ENCODE measurements around the gene TMEM207. TPM values are rescaled to one million over a fixed set of nuclear protein-coding genes. Genes with fewer than 3 reads are reported as not detected.

The TMEM207 gene
- total RNA-seq, 1 donor from 2014 or later, result not detected

GRCh38 chr3:190432216-190432615 lies 17.5 kb downstream of the TMEM207 start:
- Histone ChIP-seq H3K27me3 (ENCODE audit: control insufficient read depth, insufficient read depth, low read length) (no peaks in the 10 kb centered on the region), H3K4me3 (ENCODE audit: low read depth, low read length) (no peak overlapping the region), H3K36me3 (ENCODE audit: control insufficient read depth, insufficient read depth, low read length) (no peaks in the 10 kb centered on the region)
- DNase-seq (ENCODE audit: low read depth), result no peak
- TF ChIP-seq, protein P1, sequence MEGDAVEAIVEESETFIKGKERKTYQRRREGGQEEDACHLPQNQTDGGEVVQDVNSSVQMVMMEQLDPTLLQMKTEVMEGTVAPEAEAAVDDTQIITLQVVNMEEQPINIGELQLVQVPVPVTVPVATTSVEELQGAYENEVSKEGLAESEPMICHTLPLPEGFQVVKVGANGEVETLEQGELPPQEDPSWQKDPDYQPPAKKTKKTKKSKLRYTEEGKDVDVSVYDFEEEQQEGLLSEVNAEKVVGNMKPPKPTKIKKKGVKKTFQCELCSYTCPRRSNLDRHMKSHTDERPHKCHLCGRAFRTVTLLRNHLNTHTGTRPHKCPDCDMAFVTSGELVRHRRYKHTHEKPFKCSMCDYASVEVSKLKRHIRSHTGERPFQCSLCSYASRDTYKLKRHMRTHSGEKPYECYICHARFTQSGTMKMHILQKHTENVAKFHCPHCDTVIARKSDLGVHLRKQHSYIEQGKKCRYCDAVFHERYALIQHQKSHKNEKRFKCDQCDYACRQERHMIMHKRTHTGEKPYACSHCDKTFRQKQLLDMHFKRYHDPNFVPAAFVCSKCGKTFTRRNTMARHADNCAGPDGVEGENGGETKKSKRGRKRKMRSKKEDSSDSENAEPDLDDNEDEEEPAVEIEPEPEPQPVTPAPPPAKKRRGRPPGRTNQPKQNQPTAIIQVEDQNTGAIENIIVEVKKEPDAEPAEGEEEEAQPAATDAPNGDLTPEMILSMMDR (IDR thresholded peaks at IDR 0.05; ENCODE audit: insufficient read depth, low read length, poor library complexity, severe bottlenecking), result no peak

GRCh38 chr3:190430906-190431305 lies 18.8 kb downstream of the TMEM207 start:
- H3K36me3 ChIP-seq (ENCODE audit: control insufficient read depth, insufficient read depth, low read length), result no peaks in the 10 kb centered on the region
- no peak for DNase-seq (ENCODE audit: low read depth)
- TF ChIP-seq, protein P1 (IDR thresholded peaks at IDR 0.05; ENCODE audit: insufficient read depth, low read length, poor library complexity, severe bottlenecking), result no peak
- no peaks in the 10 kb centered on the region for H3K27me3 ChIP-seq (ENCODE audit: control insufficient read depth, insufficient read depth, low read length)
- H3K4me3 ChIP-seq (ENCODE audit: low read depth, low read length), result no peak overlapping the region

GRCh38 chr3:190429681-190430080 lies 20.0 kb downstream of the TMEM207 start:
- Histone ChIP-seq H3K27me3 (ENCODE audit: control insufficient read depth, insufficient read depth, low read length) (no peaks in the 10 kb centered on the region), H3K4me3 (ENCODE audit: low read depth, low read length) (no peak overlapping the region), H3K36me3 (ENCODE audit: control insufficient read depth, insufficient read depth, low read length) (no peaks in the 10 kb centered on the region)
- TF ChIP-seq, protein P1 (IDR thresholded peaks at IDR 0.05; ENCODE audit: insufficient read depth, low read length, poor library complexity, severe bottlenecking), result no peak
- DNase-seq (ENCODE audit: low read depth), result no peak

GRCh38 chr3:190426806-190427507 lies 22.7 kb downstream of the TMEM207 start:
- DNase-seq (ENCODE audit: low read depth), result no peak
- TF ChIP-seq, protein P1 (IDR thresholded peaks at IDR 0.05; ENCODE audit: insufficient read depth, low read length, poor library complexity, severe bottlenecking), result no peak
- no peaks in the 10 kb centered on the region for H3K36me3 ChIP-seq (ENCODE audit: control insufficient read depth, insufficient read depth, low read length)
- no peaks in the 10 kb centered on the region for H3K27me3 ChIP-seq (ENCODE audit: control insufficient read depth, insufficient read depth, low read length)
- H3K4me3 ChIP-seq (ENCODE audit: low read depth, low read length), result no peak overlapping the region

DNA sequence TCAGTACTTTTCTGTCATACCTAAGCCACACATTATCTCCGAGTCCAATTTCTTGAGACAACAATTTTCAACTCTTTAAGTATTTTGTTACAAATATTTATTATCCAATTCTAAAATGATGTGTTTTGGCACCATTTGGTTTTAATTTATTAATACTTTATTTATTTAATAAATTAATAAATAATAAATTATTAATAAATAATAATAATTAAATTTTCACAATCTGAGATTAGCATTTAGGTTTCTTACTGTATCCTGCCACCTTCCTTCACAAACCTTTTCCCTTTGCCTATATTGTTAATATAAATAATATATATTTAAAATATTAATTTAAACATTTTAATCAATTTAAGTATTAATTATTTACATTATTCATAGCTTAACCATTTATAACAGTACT lies 23.9 kb downstream of the TMEM207 start:
- no peak for DNase-seq (ENCODE audit: low read depth)
- TF ChIP-seq, protein P1 (IDR thresholded peaks at IDR 0.05; ENCODE audit: insufficient read depth, low read length, poor library complexity, severe bottlenecking), result no peak
- Histone ChIP-seq H3K27me3 (ENCODE audit: control insufficient read depth, insufficient read depth, low read length) (no peaks in the 10 kb centered on the region), H3K36me3 (ENCODE audit: control insufficient read depth, insufficient read depth, low read length) (no peaks in the 10 kb centered on the region), H3K4me3 (ENCODE audit: low read depth, low read length) (no peak overlapping the region)
